Measurements from ENCODE around the gene SPEG.

Gene SPEG

GRCh38 chr2:219488149-219488843 lies 53.7 kb downstream of the SPEG start:
- TF ChIP-seq, protein P1, sequence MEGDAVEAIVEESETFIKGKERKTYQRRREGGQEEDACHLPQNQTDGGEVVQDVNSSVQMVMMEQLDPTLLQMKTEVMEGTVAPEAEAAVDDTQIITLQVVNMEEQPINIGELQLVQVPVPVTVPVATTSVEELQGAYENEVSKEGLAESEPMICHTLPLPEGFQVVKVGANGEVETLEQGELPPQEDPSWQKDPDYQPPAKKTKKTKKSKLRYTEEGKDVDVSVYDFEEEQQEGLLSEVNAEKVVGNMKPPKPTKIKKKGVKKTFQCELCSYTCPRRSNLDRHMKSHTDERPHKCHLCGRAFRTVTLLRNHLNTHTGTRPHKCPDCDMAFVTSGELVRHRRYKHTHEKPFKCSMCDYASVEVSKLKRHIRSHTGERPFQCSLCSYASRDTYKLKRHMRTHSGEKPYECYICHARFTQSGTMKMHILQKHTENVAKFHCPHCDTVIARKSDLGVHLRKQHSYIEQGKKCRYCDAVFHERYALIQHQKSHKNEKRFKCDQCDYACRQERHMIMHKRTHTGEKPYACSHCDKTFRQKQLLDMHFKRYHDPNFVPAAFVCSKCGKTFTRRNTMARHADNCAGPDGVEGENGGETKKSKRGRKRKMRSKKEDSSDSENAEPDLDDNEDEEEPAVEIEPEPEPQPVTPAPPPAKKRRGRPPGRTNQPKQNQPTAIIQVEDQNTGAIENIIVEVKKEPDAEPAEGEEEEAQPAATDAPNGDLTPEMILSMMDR (IDR thresholded peaks at IDR 0.05), result no peak

GRCh38 chr2:219488844-219489194 lies 54.2 kb downstream of the SPEG start:
- TF ChIP-seq, protein P1 (IDR thresholded peaks at IDR 0.05), result no peak

GRCh38 chr2:219489315-219489714 lies 54.7 kb downstream of the SPEG start:
- TF ChIP-seq, protein P1 (IDR thresholded peaks at IDR 0.05), result no peak

GRCh38 chr2:219490186-219490585 lies 55.5 kb downstream of the SPEG start:
- TF ChIP-seq, protein P1 (IDR thresholded peaks at IDR 0.05), result no peak

GRCh38 chr2:219490600-219491130 lies 56.0 kb downstream of the SPEG start:
- TF ChIP-seq, protein P1 (IDR thresholded peaks at IDR 0.05), result no peak

DNA sequence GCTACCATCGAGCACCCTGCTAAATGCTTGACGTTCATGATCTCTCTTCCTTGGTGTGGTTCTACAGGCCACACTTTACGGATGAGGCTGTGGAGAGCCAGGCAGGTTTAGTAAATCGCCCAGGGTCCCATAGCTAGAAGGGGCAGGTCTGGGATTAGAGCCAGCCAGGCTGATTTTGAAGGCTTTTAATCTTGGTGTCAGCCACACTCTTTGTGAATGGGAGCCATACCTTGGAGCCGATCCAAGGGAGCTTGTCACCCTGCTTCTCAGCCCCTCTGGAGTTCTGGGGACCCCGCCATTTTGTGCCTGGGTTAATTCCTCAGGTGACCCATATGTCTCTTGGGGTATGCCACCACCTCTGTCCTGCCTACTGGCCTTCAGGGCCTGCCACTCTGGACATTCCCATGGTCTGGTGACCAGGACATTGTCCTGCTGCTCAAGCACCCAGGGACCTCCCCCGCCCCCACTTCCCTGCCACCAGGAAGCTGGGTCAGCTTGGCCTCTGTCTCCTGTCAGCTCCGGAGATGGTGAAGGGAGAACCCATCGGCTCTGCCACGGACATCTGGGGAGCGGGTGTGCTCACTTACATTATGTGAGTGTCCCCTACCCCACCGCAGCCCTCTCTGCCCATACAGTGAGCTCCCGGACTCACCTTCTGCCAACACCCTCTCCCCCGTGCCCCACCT lies 56.8 kb downstream of the SPEG start:
- TF ChIP-seq, protein P1 (IDR thresholded peaks at IDR 0.05), result no peak

DNA sequence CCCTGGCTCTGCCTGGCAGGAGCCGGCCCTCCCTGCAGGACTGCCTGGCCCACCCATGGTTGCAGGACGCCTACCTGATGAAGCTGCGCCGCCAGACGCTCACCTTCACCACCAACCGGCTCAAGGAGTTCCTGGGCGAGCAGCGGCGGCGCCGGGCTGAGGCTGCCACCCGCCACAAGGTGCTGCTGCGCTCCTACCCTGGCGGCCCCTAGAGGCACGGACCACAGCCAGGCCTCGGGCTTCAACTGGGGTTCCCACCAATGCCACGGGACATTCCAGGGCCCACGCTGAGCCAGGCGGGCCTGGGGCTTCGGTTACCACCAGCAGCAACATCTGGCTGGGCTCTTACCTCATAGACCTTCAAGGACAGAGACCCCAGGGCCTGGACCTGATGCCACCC lies 57.9 kb downstream of the SPEG start:
- TF ChIP-seq, protein P1 (IDR thresholded peaks at IDR 0.05), result no peak
